ENCODE data around the gene CCDC197.

- TF ChIP-seq CTCF (conservative IDR thresholded peaks at IDR 0.05) (no peak), EZH2 (IDR thresholded peaks at IDR 0.05; ENCODE audit: low read depth) (no peak)
These were observed 7.2 kb upstream of the CCDC197 start for GRCh38 chr14:93989939-93990338.
